NCI-H69 (cell line): ENCODE data around the gene CENPW.

Experiments used
- DNase-seq: peaks from one replicate; lab custom pipeline; 2025; lab: John Stamatoyannopoulos, UW

The CENPW gene

DNA sequence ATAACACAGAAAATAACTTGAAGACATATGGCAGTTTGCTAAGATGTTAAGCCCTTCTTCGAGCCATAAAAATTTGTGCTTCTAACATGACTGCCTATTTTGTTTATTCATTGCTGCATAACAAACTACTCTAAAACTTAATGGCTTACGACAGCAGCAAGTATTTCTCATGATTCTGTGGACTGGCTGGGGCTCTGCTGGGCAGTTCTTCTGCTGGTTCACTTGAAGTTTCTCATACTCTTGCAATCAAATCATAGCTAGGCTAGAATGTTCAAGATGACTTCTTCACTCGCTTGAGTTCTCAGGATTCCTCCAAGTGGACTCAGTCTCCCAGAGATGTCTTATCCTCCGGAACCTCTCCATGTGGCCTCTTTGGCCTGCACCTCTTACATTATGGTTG, 33.4 kb downstream of the CENPW start:
- DNase-seq = no peak

DNA sequence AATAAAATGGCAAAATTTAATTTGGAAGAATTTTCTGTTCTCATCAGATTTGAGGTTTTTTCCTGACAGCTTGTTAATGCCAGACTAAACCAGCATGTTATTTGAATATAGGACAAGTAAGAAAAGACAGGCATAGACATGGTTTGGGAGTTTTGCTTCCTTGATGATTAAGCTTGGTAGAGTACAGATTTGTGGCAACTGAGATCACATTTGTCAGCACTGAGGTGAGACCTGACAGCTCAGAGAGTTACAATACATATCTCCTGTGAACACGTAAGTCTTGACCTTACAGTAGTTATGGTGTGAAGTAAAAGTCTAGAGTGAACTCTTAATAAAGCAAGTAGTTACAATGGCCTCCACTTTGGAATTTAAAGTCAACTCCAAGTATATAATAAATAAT, 34.5 kb downstream of the CENPW start:
- DNase-seq = no peak

DNA sequence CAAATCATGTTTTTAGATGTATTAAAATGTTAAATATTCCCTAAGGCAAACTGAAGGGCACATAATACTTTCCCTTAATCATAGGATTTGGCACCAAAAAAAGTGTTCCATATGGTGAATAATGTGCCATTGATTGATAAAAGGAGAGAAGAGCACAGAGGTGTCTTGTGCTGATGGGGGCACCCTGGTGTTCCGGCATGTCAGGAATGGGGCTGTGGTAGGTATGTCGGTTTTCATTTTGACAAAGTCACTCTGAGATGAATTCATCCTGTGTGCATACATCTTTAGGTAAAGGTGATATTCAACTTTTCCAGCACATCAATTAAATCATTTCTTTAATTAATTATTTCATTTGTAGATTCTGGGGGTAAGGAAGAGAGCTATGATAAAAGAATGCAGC, 36.8 kb downstream of the CENPW start:
- DNase-seq = no peak

DNA sequence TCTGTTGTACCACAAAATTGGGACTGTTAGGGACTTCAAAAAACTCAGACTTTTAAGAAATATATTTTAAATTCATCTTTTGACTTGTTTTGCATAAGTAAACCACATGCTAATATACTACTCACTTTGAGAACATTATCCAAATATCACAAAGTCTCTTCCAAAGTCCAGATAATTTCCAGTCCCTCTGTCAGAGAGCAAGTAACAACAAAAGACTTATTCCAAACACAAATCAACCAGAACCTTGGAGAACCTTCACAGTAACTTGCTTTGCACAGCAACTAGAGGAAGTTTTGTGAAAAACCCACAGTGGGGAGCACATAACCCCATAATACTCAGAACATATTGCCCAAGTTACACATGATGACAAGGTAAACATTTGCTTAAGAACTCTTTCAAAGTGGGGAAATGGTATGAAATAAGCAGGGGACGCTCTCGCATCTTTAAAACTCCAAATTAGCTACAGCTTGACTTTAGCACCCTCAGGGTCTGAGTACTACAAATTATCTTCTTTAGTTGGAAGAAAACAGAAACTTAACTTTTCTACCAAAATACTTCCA, 37.8 kb downstream of the CENPW start:
- peak; percentile 13 for DNase-seq

- DNase-seq = peak; percentile 45
Measured at GRCh38 chr6:126380072-126380583, 40.2 kb downstream of the CENPW start.

GRCh38 chr6:126381498-126381897, 41.6 kb downstream of the CENPW start:
- no peak for DNase-seq

- no peak for DNase-seq
Measured at GRCh38 chr6:126383203-126383602, 43.3 kb downstream of the CENPW start.

DNA sequence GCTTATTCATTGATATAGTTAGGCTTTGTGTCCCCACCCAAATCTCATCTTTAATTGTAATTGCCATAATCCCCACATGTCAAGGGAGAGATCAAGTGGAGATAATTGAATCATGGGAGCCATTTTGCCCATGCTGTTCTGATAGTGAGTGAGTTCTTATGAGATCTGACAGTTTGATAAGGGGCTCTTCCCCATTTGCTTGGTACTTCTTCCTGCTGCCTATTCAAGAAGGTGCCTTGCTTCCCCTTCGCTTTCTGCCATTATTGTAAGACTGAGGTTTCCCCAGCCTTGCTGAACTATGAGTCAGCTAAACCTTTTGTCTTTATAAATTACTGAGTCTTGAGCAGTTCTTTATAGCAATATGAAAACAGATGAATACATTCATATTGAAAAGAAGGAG, 45.6 kb downstream of the CENPW start:
- DNase-seq = no peak

GRCh38 chr6:126388104-126388598, 48.2 kb downstream of the CENPW start:
- DNase-seq = no peak

- no peak for DNase-seq
Measured at GRCh38 chr6:126396131-126396530, 56.2 kb downstream of the CENPW start.
